Lower leg skin (tissue), 4 donors: ENCODE results near the gene RGMB. TPM values are rescaled to one million over a fixed set of nuclear protein-coding genes. Genes with fewer than 3 reads are reported as not detected.

Source experiments
- DNase-seq, 2 donors: peaks; one replicate each; pipeline ENCODE4 v3.0.0-alpha.2; 2019; ENCODE audit warnings: low spot score in 2 of 2
- H3K4me3 ChIP-seq: fragments of 200-600 bp; sonication (generic); 2 replicates; pipeline ENCODE4 v1.5.1; 2017; ENCODE audit warnings: mild to moderate bottlenecking, low read depth; ENCODE audit not compliant: poor library complexity, severe bottlenecking
- CTCF ChIP-seq, 3 donors: fragments of 450-650 bp; IDR thresholded peaks; one replicate each; pipeline ENCODE4 v1.5.1; 2016; ENCODE audit warnings: antibody characterized with exemption in 3 of 3, mild to moderate bottlenecking in 3 of 3, moderate library complexity in 2 of 3
- POLR2A ChIP-seq, 2 donors: fragments of 450-650 bp; IDR thresholded peaks; one replicate each; pipeline ENCODE4 v1.6.1; 2016 to 2017; ENCODE audit warnings: antibody characterized with exemption in 2 of 2, mild to moderate bottlenecking in 1 of 2, moderate library complexity in 1 of 2
- WGBS, 2 donors: methylation state at CpG; one replicate each; pipeline ENCODE4 v1.1.5; 2018; 5-methylcytosine and 5-hydroxymethylcytosine counted together
- intact Hi-C: fragments of 100-400 bp; cut with DNase I; formaldehyde crosslinking; loops from one replicate; pipeline ENCODE4 v1.15.0; 2023; ENCODE audit warnings: low total_unique reads
- total RNA-seq, 4 donors: library from RNA; depleted of rRNA; stranded (reverse); fragments of >200 nt; gene quantifications; one replicate each; pipeline ENCODE4 v1.1.0, GENCODE V29; 2016

The RGMB gene
- total RNA-seq, 4 donors from 2014 or later: 58.5 to 75.3 (median 69.6) TPM

DNA sequence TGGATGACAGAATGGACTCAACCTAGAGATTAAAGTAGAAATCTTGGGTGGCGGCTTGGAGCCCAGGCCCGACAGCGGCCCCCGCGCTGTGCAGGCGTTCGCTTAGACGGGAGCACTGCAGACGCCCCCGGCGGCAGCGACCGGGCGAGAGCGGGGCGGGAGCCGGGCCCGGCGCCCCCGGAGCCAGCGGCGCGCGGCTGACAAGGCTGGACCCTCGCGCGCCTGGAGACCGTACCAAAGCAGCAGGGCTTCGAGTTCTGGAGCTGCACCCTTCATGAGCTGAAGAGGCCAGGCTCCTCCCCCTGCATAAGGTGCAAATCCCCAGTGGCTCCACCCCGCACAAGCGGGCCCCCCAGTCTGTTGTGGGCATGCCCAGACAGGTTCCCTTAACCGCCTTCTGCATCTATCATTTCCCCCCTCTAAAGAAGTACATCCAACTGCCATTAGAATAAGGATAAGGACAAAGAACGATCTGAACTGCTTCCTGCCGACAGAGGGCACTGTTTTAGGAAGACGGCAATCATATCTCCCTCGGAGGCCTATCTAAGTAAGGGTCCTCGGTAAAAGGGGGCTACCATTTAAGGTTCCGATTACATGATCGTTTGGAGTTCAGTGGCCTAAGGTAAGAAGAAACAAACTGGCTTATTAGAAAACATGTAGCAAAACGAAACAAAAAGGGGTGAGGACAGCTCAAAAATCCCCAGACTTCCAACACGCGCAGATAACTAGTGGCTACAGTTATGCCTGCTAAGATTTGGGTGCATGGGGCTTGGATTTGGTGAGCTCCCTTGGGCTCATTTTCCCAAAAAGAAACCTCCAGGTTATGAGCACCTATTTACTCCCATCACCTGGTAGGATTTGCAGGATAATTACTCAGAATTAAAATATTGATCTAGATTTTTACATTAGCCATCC lies 66.3 kb downstream of the RGMB start:
- DNase-seq: no peak
- intact Hi-C loops: no loop called here
- 73 to 75% methylated on average over 31 to 35 of the region's 42 CpGs for WGBS, 2 donors
- TF ChIP-seq CTCF (IDR thresholded peaks at IDR 0.05) (no peak), POLR2A (IDR thresholded peaks at IDR 0.05) (no peak)
- no peak overlapping the region for H3K4me3 ChIP-seq

- WGBS, 2 donors: 71 to 100% methylated on average over 1 of the region's 1 CpG
- TF ChIP-seq CTCF (IDR thresholded peaks at IDR 0.05): no peak
- no peak for TF ChIP-seq POLR2A (IDR thresholded peaks at IDR 0.05)
Observed at GRCh38 chr5:98840946-98841345, 67.5 kb downstream of the RGMB start.

GRCh38 chr5:98843481-98843880 lies 70.0 kb downstream of the RGMB start:
- H3K4me3 ChIP-seq: no peak overlapping the region
- intact Hi-C loops: no loop called here
- WGBS, 2 donors: 93 to 96% methylated on average over 3 of the region's 3 CpGs
- TF ChIP-seq CTCF (IDR thresholded peaks at IDR 0.05) (no peak), POLR2A (IDR thresholded peaks at IDR 0.05) (no peak)
- no peak for DNase-seq

More at GRCh38 chr5:98840946-98841345, 67.5 kb downstream of the RGMB start:
- DNase-seq: no peak
- H3K4me3 ChIP-seq: no peak overlapping the region
- intact Hi-C loops: no loop called here

- WGBS, 2 donors: 97% methylated on average over 6 of the region's 6 CpGs
- DNase-seq: no peak
- TF ChIP-seq CTCF (IDR thresholded peaks at IDR 0.05) (no peak), POLR2A (IDR thresholded peaks at IDR 0.05) (no peak)
- H3K4me3 ChIP-seq: no peak overlapping the region
- intact Hi-C loops: no loop called here
Observed at GRCh38 chr5:98844865-98845264, 71.4 kb downstream of the RGMB start.

DNA sequence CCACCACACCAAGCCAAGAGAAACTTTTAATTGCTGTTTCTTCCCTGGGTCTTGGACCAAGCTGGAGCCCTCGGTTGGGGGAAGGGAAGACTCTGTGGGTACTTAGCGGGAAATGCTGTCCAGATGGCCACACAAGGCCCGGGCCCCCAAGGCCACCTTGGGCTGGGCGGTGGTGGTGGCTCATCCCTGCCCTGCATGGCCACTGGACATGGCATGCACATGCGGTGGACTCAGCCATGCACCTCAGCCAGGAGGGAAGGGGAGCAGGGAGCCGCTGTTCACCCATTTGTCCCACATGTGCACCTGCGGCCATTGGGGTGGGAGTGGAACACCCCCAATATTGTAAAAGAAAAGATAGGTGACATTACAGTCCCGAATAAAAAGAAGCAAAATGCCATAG lies 72.4 kb downstream of the RGMB start:
- 97% methylated on average over 8 of the region's 8 CpGs for WGBS, 2 donors
- intact Hi-C loops: no loop called here

More for the DNA sequence above, 72.4 kb downstream of the RGMB start:
- DNase-seq: no peak
- no peak overlapping the region for H3K4me3 ChIP-seq
- no peak for TF ChIP-seq CTCF (IDR thresholded peaks at IDR 0.05)
- no peak for TF ChIP-seq POLR2A (IDR thresholded peaks at IDR 0.05)

Other genes starting within 250 kb of the RGMB start
- gene CHD1, start 155.3 kb downstream of the RGMB start, total RNA-seq: 10 to 100 TPM; 40.8 to 46.8 (median 43.2) TPM